Uterus (tissue), 4 donors: ENCODE results near the gene MYO9B. TPM values are rescaled to one million over a fixed set of nuclear protein-coding genes. Genes with fewer than 3 reads are reported as not detected.
A peak's percentile ranks its signal among the peaks of the same experiment; 100 is the strongest.

ENCODE experiments used
- DNase-seq, 2 donors: peaks; one replicate each; pipeline ENCODE4 v3.0.0-alpha.2; 2019 to 2020
- H3K27ac ChIP-seq, 2 donors: fragments of 200-600 bp; sonication (generic); 1 replicate in 1 of 2; 2 replicates in 1 of 2; pipeline ENCODE4 v1.5.1; 2016 to 2018
- H3K27me3 ChIP-seq, 2 donors: fragments of 200-600 bp; sonication (generic); one replicate each; pipeline ENCODE4 v1.5.1; 2018 to 2019; ENCODE audit warnings: control low read depth in 1 of 2
- H3K36me3 ChIP-seq, 2 donors: fragments of 200-600 bp; sonication (generic); one replicate each; pipeline ENCODE4 v1.5.1; 2019; ENCODE audit warnings: control low read depth in 1 of 2
- H3K4me1 ChIP-seq, 2 donors: fragments of 200-600 bp; sonication (generic); one replicate each; pipeline ENCODE4 v1.5.1; 2018 to 2019; ENCODE audit warnings: control low read depth in 1 of 2
- H3K4me3 ChIP-seq, 2 donors: fragments of 200-600 bp; sonication (generic); 1 replicate in 1 of 2; 2 replicates in 1 of 2; pipeline ENCODE4 v1.5.1; 2018 to 2019; ENCODE audit warnings: mild to moderate bottlenecking in 1 of 2
- H3K9me3 ChIP-seq, 2 donors: fragments of 200-600 bp; sonication (generic); one replicate each; pipeline ENCODE4 v1.5.1; 2019; ENCODE audit warnings: control low read depth in 1 of 2
- POLR2A ChIP-seq, 2 donors: fragments of 450-650 bp; IDR thresholded peaks; one replicate each; pipeline ENCODE4 v1.6.1; 2016; ENCODE audit warnings: antibody characterized with exemption in 2 of 2, mild to moderate bottlenecking in 1 of 2, moderate library complexity in 1 of 2
- intact Hi-C: fragments of 100-400 bp; cut with DNase I; formaldehyde crosslinking; loops from one replicate; pipeline ENCODE4 v1.15.1; 2023; ENCODE audit warnings: low total_unique reads
- total RNA-seq, 4 donors: library from RNA; depleted of rRNA in 3 of 4; stranded (reverse); fragments of >200 nt in 3 of 4; gene quantifications; one replicate each; pipeline versions ENCODE4 v1.1.0 to v1.2.4, GENCODE V29; 2014 to 2023
- TF ChIP-seq, protein P1 (sequence below), 4 experiments: fragments of 200-600 bp in 2 of 4; fragments of 450-650 bp in 2 of 4; sonication (generic) in 2 of 4; IDR thresholded peaks; one replicate each; pipeline ENCODE4 v1.5.1; 2016 to 2019; ENCODE audit warnings: antibody characterized with exemption in 4 of 4, mild to moderate bottlenecking in 2 of 4, moderate library complexity in 1 of 4
- donor health status: DM: yes; HTN: yes; CAD: no.

The MYO9B gene
- total RNA-seq, 4 donors from 2014 or later, result 17.6 to 117 (median 54.1) TPM

- TF ChIP-seq, protein P1, sequence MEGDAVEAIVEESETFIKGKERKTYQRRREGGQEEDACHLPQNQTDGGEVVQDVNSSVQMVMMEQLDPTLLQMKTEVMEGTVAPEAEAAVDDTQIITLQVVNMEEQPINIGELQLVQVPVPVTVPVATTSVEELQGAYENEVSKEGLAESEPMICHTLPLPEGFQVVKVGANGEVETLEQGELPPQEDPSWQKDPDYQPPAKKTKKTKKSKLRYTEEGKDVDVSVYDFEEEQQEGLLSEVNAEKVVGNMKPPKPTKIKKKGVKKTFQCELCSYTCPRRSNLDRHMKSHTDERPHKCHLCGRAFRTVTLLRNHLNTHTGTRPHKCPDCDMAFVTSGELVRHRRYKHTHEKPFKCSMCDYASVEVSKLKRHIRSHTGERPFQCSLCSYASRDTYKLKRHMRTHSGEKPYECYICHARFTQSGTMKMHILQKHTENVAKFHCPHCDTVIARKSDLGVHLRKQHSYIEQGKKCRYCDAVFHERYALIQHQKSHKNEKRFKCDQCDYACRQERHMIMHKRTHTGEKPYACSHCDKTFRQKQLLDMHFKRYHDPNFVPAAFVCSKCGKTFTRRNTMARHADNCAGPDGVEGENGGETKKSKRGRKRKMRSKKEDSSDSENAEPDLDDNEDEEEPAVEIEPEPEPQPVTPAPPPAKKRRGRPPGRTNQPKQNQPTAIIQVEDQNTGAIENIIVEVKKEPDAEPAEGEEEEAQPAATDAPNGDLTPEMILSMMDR (IDR thresholded peaks at IDR 0.05), result no peak
- TF ChIP-seq POLR2A (IDR thresholded peaks at IDR 0.05), result no peak
- Histone ChIP-seq H3K4me1 (peaks cover 5 to 13% of the 10 kb centered on the region in 2 donors), H3K4me3 (peak overlapping the region; percentile 6 to 44), H3K27ac (peak overlapping the region; percentile 51 to 81), H3K36me3 (no peaks in the 10 kb centered on the region), H3K27me3 (no peaks in the 10 kb centered on the region), H3K9me3 (no peaks in the 10 kb centered on the region)
- intact Hi-C loops, result no loop called here
- DNase-seq, result no peak
Measured at GRCh38 chr19:17235971-17236777, 160.6 kb downstream of the MYO9B start.

- Histone ChIP-seq H3K4me1 (peaks cover 5 to 13% of the 10 kb centered on the region in 2 donors), H3K27ac (peak overlapping the region; percentile 51 to 81), H3K9me3 (no peaks in the 10 kb centered on the region), H3K36me3 (no peaks in the 10 kb centered on the region), H3K4me3 (no peak overlapping the region), H3K27me3 (no peaks in the 10 kb centered on the region)
- DNase-seq, result no peak
- intact Hi-C loops, result no loop called here
- TF ChIP-seq, protein P1 (IDR thresholded peaks at IDR 0.05), result no peak
- no peak for TF ChIP-seq POLR2A (IDR thresholded peaks at IDR 0.05)
Measured at GRCh38 chr19:17236811-17237543, 161.4 kb downstream of the MYO9B start.

DNA sequence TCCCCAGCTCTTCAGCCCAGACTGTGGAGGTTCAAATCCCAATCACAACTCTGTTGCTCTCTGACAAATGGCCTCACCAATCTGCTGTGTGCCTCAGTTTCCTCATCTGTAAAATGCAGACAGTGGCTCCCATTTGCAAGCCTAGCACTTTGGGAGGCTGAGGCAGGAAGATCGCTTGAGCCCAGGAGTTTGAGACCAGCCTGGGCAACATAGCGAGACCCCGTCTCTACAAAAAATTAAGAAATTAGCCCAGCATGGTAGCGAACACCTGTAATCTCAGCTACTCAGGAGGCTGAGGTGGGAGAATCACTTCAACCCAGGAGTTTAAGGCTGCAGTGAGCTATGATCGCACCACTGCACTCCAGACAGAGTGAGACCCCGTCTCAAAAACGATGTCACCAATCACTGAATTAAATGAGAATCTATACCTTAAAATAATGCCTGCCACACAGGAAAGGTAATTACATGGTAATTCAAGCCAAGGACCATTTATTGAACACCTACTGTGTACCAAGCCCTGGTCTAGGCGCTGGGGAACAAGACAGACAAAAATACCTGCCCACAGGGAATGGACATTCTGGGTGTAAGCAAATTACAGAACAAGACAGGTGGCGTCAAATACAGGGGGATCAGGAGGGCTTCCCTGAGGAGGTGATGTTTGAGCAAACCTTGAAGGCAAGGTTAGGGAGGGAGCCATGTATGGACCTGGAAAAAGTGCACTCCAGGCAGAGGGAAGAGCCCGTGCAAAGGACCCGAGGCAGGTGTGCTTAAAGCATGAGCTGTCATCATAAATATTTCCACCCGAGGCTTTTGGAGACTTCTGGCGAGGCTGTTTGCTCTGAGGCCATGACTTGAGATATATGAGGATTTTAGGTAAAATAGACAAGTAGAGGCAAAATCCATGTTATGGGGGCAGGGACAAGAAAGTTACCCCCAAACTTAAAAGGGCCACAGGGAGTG, 162.4 kb downstream of the MYO9B start:
- H3K4me1 ChIP-seq, result peaks cover 5 to 20% of the 10 kb centered on the region in 2 donors
- no peak overlapping the region for H3K27ac ChIP-seq
- H3K4me3 ChIP-seq, result no peak overlapping the region
- no peak for DNase-seq
- intact Hi-C loops, result no loop called here
- TF ChIP-seq, protein P1 (IDR thresholded peaks at IDR 0.05), result no peak
- no peak for TF ChIP-seq POLR2A (IDR thresholded peaks at IDR 0.05)
- no peaks in the 10 kb centered on the region for H3K36me3 ChIP-seq
- no peaks in the 10 kb centered on the region for H3K9me3 ChIP-seq
- no peaks in the 10 kb centered on the region for H3K27me3 ChIP-seq

GRCh38 chr19:17240062-17240752, 164.6 kb downstream of the MYO9B start:
- DNase-seq, result no peak
- peaks cover 5 to 15% of the 10 kb centered on the region in 2 donors for H3K4me1 ChIP-seq

More at GRCh38 chr19:17240062-17240752, 164.6 kb downstream of the MYO9B start:
- Histone ChIP-seq H3K4me3 (no peak overlapping the region), H3K9me3 (no peaks in the 10 kb centered on the region), H3K27ac (no peak overlapping the region), H3K36me3 (no peaks in the 10 kb centered on the region), H3K27me3 (no peaks in the 10 kb centered on the region)
- TF ChIP-seq, protein P1 (IDR thresholded peaks at IDR 0.05), result no peak
- no peak for TF ChIP-seq POLR2A (IDR thresholded peaks at IDR 0.05)
- intact Hi-C loops, result no loop called here
